BJ (cell line): ENCODE measurements around the gene FYB1. TPM values are rescaled to one million over a fixed set of nuclear protein-coding genes. Genes with fewer than 3 reads are reported as not detected.

Experiments used
- CTCF ChIA-PET: fragments of 350-600 bp; formaldehyde crosslinking; extraction: SDS; loops from one replicate; lab custom pipeline; 2021; ENCODE audit warnings: antibody characterized with exemption, inconsistent platforms; lab: Yijun Ruan, JAX
- POLR2A ChIA-PET: fragments of 300-600 bp; sonication (Branson Sonifier 250); formaldehyde crosslinking; extraction: SDS; loops from one replicate; lab custom pipeline; 2021; ENCODE audit warnings: antibody characterized with exemption; lab: Charles Lee
- DNase-seq: peaks from one replicate; pipeline ENCODE4 v3.0.0-alpha.2; 2011; ENCODE audit warnings: low read depth
- H3K27me3 ChIP-seq: 2 replicates; pipeline ENCODE4 v1.6.0; 2011; ENCODE audit warnings: low read length; ENCODE audit not compliant: control insufficient read depth, insufficient read depth
- H3K36me3 ChIP-seq: 2 replicates; pipeline ENCODE4 v1.5.1; 2011; ENCODE audit warnings: low read length; ENCODE audit not compliant: control insufficient read depth, insufficient read depth
- H3K4me3 ChIP-seq: 2 replicates; pipeline ENCODE4 v1.5.1; 2011; ENCODE audit warnings: low read depth, mild to moderate bottlenecking, control low read depth, low read length
- CTCF ChIP-seq: IDR thresholded peaks from 2 replicates; pipeline ENCODE4 v1.5.1; 2011; ENCODE audit warnings: low read depth, mild to moderate bottlenecking, control low read depth, inconsistent platforms, low read length, moderate library complexity; ENCODE audit not compliant: insufficient read depth
- polyA plus RNA-seq: library from polyadenylated mRNA; depleted of rRNA; stranded (reverse); fragments of >200 nt; gene quantifications from 2 replicates; pipeline ENCODE4 v1.2.3, GENCODE V29; 2011

Gene FYB1
- polyA plus RNA-seq, 1 experiment = 0.09 TPM

GRCh38 chr5:39164529-39165402 is 54.6 kb downstream of the FYB1 start:
- H3K4me3 ChIP-seq = no peak overlapping the region
- POLR2A ChIA-PET = no interaction called here

GRCh38 chr5:39164016-39164415 is 55.3 kb downstream of the FYB1 start:
- POLR2A ChIA-PET = no interaction called here
- TF ChIP-seq CTCF = no peak
- Histone ChIP-seq H3K4me3 (no peak overlapping the region), H3K36me3 (no peaks in the 10 kb centered on the region), H3K27me3 (no peaks in the 10 kb centered on the region; the same call in 1 of the 2 replicates)
- CTCF ChIA-PET = interaction anchor here (0.6 to 1.3 kb wide), 3 partner anchors 12 to 221 kb away, joined by 3 to 4 read pairs (median 3); no protein-coding TSS in a partner anchor
- DNase-seq = no peak

More at GRCh38 chr5:39164529-39165402, 54.6 kb downstream of the FYB1 start:
- CTCF ChIA-PET = interaction anchor here (0.6 to 1.3 kb wide), 3 partner anchors 13 to 221 kb away, joined by 3 to 4 read pairs (median 3); no protein-coding TSS in a partner anchor
- no peak for TF ChIP-seq CTCF
- Histone ChIP-seq H3K36me3 (no peaks in the 10 kb centered on the region), H3K27me3 (no peaks in the 10 kb centered on the region)
- no peak for DNase-seq

GRCh38 chr5:39161578-39161977 is 57.8 kb downstream of the FYB1 start:
- Histone ChIP-seq H3K4me3 (no peak overlapping the region), H3K27me3 (no peaks in the 10 kb centered on the region; the same call in 1 of the 2 replicates), H3K36me3 (no peaks in the 10 kb centered on the region)
- TF ChIP-seq CTCF = no peak
- POLR2A ChIA-PET = no interaction called here
- CTCF ChIA-PET = no interaction called here
- no peak for DNase-seq

- no peak overlapping the region for H3K4me3 ChIP-seq
- POLR2A ChIA-PET = no interaction called here
- CTCF ChIA-PET = no interaction called here
- H3K27me3 ChIP-seq = no peaks in the 10 kb centered on the region; the same call in 1 of the 2 replicates
- TF ChIP-seq CTCF = no peak
- H3K36me3 ChIP-seq = no peaks in the 10 kb centered on the region
- DNase-seq = no peak
These were observed 58.7 kb downstream of the FYB1 start for GRCh38 chr5:39160576-39161213.
